Body of pancreas (tissue), 4 donors: ENCODE results near the gene SMIM43. TPM values are rescaled to one million over a fixed set of nuclear protein-coding genes. Genes with fewer than 3 reads are reported as not detected.

Experiments
- ATAC-seq: fragments of 150-250 bp; one replicate; pipeline ENCODE4 v1.9.1; 2016
- DNase-seq, 4 donors: peaks; one replicate each; pipeline ENCODE4 v3.0.0-alpha.2; 2019
- H3K27ac ChIP-seq, 4 donors: fragments of 200-600 bp; sonication (generic); 1 replicate in 3 of 4; 2 replicates in 1 of 4; pipeline versions ENCODE4 v1.5.1 to v1.6.1; 2016 to 2019; ENCODE audit warnings: mild to moderate bottlenecking in 1 of 4, mixed read lengths in 1 of 4, moderate library complexity in 1 of 4
- H3K27me3 ChIP-seq, 2 donors: fragments of 200-600 bp; sonication (generic); one replicate each; pipeline ENCODE4 v1.6.0; 2016; ENCODE audit warnings: mild to moderate bottlenecking in 1 of 2
- H3K36me3 ChIP-seq, 2 donors: fragments of 200-600 bp; sonication (generic); replicated peaks in 1 of 2; 2 replicates each; pipeline ENCODE4 v1.5.1; 2016; ENCODE audit warnings: low read depth in 2 of 2; ENCODE audit not compliant: insufficient read depth in 1 of 2
- H3K4me1 ChIP-seq: fragments of 200-600 bp; sonication (generic); one replicate; pipeline ENCODE4 v1.6.0; 2016
- H3K4me3 ChIP-seq, 2 donors: fragments of 200-600 bp; sonication (generic); 1 replicate in 1 of 2; 2 replicates in 1 of 2; pipeline ENCODE4 v1.5.1; 2016 to 2019
- H3K9me3 ChIP-seq, 3 donors: fragments of 200-600 bp; sonication (generic); 1 replicate in 2 of 3; 2 replicates in 1 of 3; pipeline ENCODE4 v1.5.1; 2016
- POLR2A ChIP-seq, 3 donors: fragments of 450-650 bp; IDR thresholded peaks; one replicate each; pipeline ENCODE4 v1.6.1; 2016; ENCODE audit warnings: antibody characterized with exemption in 3 of 3, mild to moderate bottlenecking in 2 of 3
- WGBS, 2 donors: methylation state at CpG; one replicate each; pipeline ENCODE4 v1.1.5; 2017; 5-methylcytosine and 5-hydroxymethylcytosine counted together
- intact Hi-C: fragments of 100-400 bp; cut with DNase I; formaldehyde crosslinking; loops from one replicate; pipeline ENCODE4 v1.15.1; 2023
- total RNA-seq, 2 donors: library from RNA; depleted of rRNA; stranded (reverse); fragments of >200 nt; gene quantifications; one replicate each; pipeline ENCODE4 v1.1.0, GENCODE V29; 2016
- TF ChIP-seq, protein P1 (sequence below), 7 experiments: fragments of 450-650 bp in 4 of 7; fragments of 200-600 bp in 3 of 7; sonication (generic) in 3 of 7; IDR thresholded peaks; one replicate each; pipeline ENCODE4 v1.5.1; 2016 to 2019; ENCODE audit warnings: antibody characterized with exemption in 7 of 7

The SMIM43 gene
- total RNA-seq, 2 donors from 2014 or later = not detected

DNA sequence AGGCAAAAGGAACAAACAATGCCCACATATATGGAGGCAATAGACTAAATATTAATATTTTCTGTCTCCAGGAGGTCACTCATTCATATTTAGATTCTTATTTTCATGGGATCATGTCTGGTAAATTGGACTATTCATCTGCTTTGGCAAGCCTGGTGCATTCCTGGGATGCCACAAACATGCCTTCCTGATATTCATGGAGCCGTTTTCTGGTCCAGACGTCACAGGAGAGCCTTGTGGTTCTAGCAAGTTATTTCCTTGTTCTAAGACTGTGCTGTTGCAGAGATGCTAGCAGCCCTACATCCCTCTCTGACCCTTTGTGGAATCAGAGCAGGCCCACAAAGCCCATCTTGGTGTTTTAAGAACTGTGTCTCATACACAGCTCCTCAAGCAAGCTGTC lies 20.0 kb upstream of the SMIM43 start:
- ATAC-seq = peak; percentile 79
- peak in 2 of 4 donors; percentile 8 to 19 for DNase-seq
- TF ChIP-seq, protein P1, sequence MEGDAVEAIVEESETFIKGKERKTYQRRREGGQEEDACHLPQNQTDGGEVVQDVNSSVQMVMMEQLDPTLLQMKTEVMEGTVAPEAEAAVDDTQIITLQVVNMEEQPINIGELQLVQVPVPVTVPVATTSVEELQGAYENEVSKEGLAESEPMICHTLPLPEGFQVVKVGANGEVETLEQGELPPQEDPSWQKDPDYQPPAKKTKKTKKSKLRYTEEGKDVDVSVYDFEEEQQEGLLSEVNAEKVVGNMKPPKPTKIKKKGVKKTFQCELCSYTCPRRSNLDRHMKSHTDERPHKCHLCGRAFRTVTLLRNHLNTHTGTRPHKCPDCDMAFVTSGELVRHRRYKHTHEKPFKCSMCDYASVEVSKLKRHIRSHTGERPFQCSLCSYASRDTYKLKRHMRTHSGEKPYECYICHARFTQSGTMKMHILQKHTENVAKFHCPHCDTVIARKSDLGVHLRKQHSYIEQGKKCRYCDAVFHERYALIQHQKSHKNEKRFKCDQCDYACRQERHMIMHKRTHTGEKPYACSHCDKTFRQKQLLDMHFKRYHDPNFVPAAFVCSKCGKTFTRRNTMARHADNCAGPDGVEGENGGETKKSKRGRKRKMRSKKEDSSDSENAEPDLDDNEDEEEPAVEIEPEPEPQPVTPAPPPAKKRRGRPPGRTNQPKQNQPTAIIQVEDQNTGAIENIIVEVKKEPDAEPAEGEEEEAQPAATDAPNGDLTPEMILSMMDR (IDR thresholded peaks at IDR 0.05) = no peak
- no peak for TF ChIP-seq POLR2A (IDR thresholded peaks at IDR 0.05)
- intact Hi-C loops = no loop called here
- H3K4me1 ChIP-seq = no peaks in the 10 kb centered on the region
- 8 to 10% methylated on average over 2 of the region's 2 CpGs for WGBS, 2 donors
- H3K27ac ChIP-seq = no peak overlapping the region
- no peak overlapping the region for H3K4me3 ChIP-seq
- no peaks in the 10 kb centered on the region for H3K9me3 ChIP-seq
- no peaks in the 10 kb centered on the region for H3K27me3 ChIP-seq
- no peaks in the 10 kb centered on the region for H3K36me3 ChIP-seq

DNA sequence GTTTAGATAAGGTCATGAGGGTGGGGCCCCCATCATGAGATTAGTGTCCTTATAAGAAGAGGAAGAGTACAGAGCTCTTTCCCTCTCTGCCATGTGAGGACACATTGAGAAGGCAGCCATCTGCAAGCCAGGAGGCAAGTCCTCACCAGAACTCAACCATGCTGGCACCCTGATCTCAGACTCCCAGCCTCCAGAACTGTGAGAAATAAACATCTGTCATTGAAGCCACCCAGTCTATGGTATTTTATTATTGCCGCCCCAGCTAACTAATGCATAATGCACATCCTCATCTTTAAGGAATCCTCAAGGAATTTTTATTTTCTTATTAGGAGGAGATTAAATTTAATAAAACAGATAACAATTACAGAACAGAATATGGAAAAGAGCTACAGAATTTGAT lies 19.4 kb upstream of the SMIM43 start:
- intact Hi-C loops = no loop called here
- Histone ChIP-seq H3K4me1 (no peaks in the 10 kb centered on the region), H3K4me3 (no peak overlapping the region), H3K27me3 (no peaks in the 10 kb centered on the region), H3K36me3 (no peaks in the 10 kb centered on the region), H3K9me3 (no peaks in the 10 kb centered on the region), H3K27ac (no peak overlapping the region)
- WGBS, 2 donors = 35 to 84% methylated on average over 1 of the region's 1 CpG
- no peak for ATAC-seq
- no peak for DNase-seq
- TF ChIP-seq, protein P1 (IDR thresholded peaks at IDR 0.05) = no peak
- TF ChIP-seq POLR2A (IDR thresholded peaks at IDR 0.05) = no peak

DNA sequence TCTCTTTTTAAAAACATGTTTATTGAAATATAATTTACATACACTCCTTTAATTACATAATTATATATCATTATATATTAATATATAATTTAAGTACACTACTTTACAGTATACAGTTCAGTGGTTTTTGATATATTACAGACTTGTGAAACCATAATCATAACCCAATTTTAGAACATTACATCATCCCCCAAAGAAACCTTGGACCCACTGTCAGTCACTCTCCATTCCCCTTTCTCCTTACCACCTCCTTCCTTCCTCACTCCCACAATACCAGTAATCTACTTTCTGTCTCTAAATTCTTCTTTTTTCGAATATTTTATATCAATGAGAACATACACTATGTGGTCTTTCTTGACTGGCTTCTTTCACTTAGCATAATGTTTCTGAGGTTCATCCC lies 18.2 kb upstream of the SMIM43 start:
- Histone ChIP-seq H3K4me1 (no peaks in the 10 kb centered on the region), H3K9me3 (no peaks in the 10 kb centered on the region), H3K27ac (no peak overlapping the region), H3K4me3 (no peak overlapping the region), H3K36me3 (no peaks in the 10 kb centered on the region), H3K27me3 (no peaks in the 10 kb centered on the region)
- 41 to 48% methylated on average over 1 of the region's 1 CpG for WGBS, 2 donors
- intact Hi-C loops = no loop called here
- ATAC-seq = no peak
- TF ChIP-seq POLR2A (IDR thresholded peaks at IDR 0.05) = no peak
- TF ChIP-seq, protein P1 (IDR thresholded peaks at IDR 0.05) = no peak
- DNase-seq = no peak

DNA sequence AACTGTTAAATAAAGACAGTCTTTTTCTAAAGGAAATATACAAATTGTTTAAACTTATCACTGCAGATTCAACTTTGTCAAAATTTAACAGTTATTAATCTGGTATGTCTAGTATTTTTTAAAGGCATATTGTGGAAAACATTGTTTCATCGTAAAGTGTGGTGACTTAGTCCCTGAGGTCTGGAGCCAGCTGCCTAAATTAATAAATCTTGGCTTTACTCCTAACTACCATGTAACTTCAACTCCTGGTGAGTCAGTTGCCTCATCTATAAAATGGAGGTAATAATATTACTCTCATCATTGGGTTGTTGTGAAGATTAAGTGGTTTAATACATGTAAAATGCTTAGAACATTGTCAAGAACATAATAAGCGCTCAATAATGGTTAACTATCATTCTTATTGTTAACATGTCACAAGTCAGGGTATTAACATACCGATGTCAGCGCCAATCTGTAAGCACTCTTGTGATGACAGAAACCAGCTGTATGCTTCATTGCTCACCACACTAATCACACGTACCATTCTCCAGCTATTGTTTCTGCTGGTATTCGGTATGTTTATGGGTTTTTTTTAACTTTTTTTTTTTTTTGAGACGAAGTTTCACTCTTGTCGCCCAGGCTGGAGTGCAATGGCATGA lies 14.1 kb upstream of the SMIM43 start:
- H3K9me3 ChIP-seq = no peaks in the 10 kb centered on the region
- no peaks in the 10 kb centered on the region for H3K36me3 ChIP-seq
- H3K4me3 ChIP-seq = no peak overlapping the region
- no peak overlapping the region for H3K27ac ChIP-seq
- no peaks in the 10 kb centered on the region for H3K4me1 ChIP-seq
- no peak for ATAC-seq
- no peak for DNase-seq
- no peak for TF ChIP-seq POLR2A (IDR thresholded peaks at IDR 0.05)
- TF ChIP-seq, protein P1 (IDR thresholded peaks at IDR 0.05) = no peak
- 67 to 71% methylated on average over 8 of the region's 8 CpGs for WGBS, 2 donors
- intact Hi-C loops = no loop called here
- H3K27me3 ChIP-seq = no peaks in the 10 kb centered on the region

DNA sequence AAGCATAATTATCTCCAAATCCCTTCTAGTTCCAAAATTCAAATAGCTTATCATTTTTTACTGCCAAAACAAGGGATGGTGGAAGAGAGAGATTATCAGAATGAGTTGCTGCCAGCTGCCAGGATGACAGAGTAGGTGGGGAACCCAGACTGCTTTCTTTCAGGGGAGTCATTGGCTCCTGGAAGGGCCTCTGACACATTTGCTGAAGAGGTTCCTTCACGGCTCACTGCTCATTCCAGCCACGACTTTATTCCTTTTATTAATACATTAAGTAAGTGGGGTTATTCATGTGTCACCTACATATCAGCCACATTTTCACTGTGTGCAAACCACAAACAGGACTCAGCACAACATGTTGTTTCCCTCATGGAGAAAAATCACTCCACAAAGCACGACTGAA lies 12.7 kb upstream of the SMIM43 start:
- Histone ChIP-seq H3K27ac (no peak overlapping the region), H3K4me3 (no peak overlapping the region), H3K27me3 (no peaks in the 10 kb centered on the region), H3K4me1 (no peaks in the 10 kb centered on the region), H3K9me3 (no peaks in the 10 kb centered on the region), H3K36me3 (no peaks in the 10 kb centered on the region)
- ATAC-seq (no peak), DNase-seq (no peak)
- intact Hi-C loops = no loop called here
- 24 to 26% methylated on average over 3 of the region's 3 CpGs for WGBS, 2 donors
- TF ChIP-seq, protein P1 (IDR thresholded peaks at IDR 0.05) = no peak
- TF ChIP-seq POLR2A (IDR thresholded peaks at IDR 0.05) = no peak
